HG02938 (cell line): ENCODE measurements around the gene POP4.
A peak's percentile ranks its signal among the peaks of the same experiment; 100 is the strongest.

ENCODE experiments used
- ATAC-seq: cut with Tn5 transposase; IDR thresholded peaks from one replicate; pipeline ENCODE4 v1.9.1; 2021; ENCODE audit warnings: mild to moderate bottlenecking, moderate library complexity; ENCODE audit not compliant: unreplicated experiment

Gene POP4

GRCh38 chr19:29576761-29577648 lies 29.1 kb upstream of the POP4 start:
- ATAC-seq, result peak; percentile 64

GRCh38 chr19:29577649-29577963 lies 28.5 kb upstream of the POP4 start:
- ATAC-seq, result no peak

- ATAC-seq, result no peak
Observed at GRCh38 chr19:29578349-29578748, 27.7 kb upstream of the POP4 start.

- no peak for ATAC-seq
Observed at GRCh38 chr19:29579308-29579910, 26.7 kb upstream of the POP4 start.

- no peak for ATAC-seq
Observed at GRCh38 chr19:29581398-29581797, 24.7 kb upstream of the POP4 start.

GRCh38 chr19:29583196-29583999 lies 22.7 kb upstream of the POP4 start:
- ATAC-seq, result no peak

GRCh38 chr19:29586401-29586800 lies 19.7 kb upstream of the POP4 start:
- ATAC-seq, result no peak

GRCh38 chr19:29587059-29587458 lies 19.0 kb upstream of the POP4 start:
- ATAC-seq, result no peak

- peak; percentile 88 for ATAC-seq
Observed at GRCh38 chr19:29587518-29587986, 18.5 kb upstream of the POP4 start.

- ATAC-seq, result no peak
Observed at GRCh38 chr19:29588095-29588494, 18.0 kb upstream of the POP4 start.

GRCh38 chr19:29590278-29590677 lies 15.8 kb upstream of the POP4 start:
- ATAC-seq, result no peak

- ATAC-seq, result no peak
Observed at GRCh38 chr19:29591670-29592069, 14.4 kb upstream of the POP4 start.

GRCh38 chr19:29593869-29594268 lies 12.2 kb upstream of the POP4 start:
- ATAC-seq, result no peak

GRCh38 chr19:29596080-29596727 lies 9.9 kb upstream of the POP4 start:
- no peak for ATAC-seq

GRCh38 chr19:29596885-29597525 lies 9.1 kb upstream of the POP4 start:
- ATAC-seq, result no peak

- no peak for ATAC-seq
Observed at GRCh38 chr19:29598036-29598435, 8.0 kb upstream of the POP4 start.

- ATAC-seq, result no peak
Observed at GRCh38 chr19:29598496-29598895, 7.6 kb upstream of the POP4 start.

- no peak for ATAC-seq
Observed at GRCh38 chr19:29603308-29603707, 2.8 kb upstream of the POP4 start.

- peak; percentile 6 for ATAC-seq
Observed at GRCh38 chr19:29606420-29606747, 301 bp downstream of the POP4 start.

- no peak for ATAC-seq
Observed at GRCh38 chr19:29609636-29610035, 3.6 kb downstream of the POP4 start.

GRCh38 chr19:29610213-29610573 lies 4.1 kb downstream of the POP4 start:
- ATAC-seq, result no peak
